ENCODE data around the gene GGCT. TPM values are rescaled to one million over a fixed set of nuclear protein-coding genes. Genes with fewer than 3 reads are reported as not detected.
"Not testable (repeated sequence)": the region's sequence is repeated elsewhere in the genome, so short reads cannot be mapped to it uniquely, and the experiment has no call there.

The GGCT gene
- 153 and 195 TPM in 2 replicates for total RNA-seq (2014; rRNA removed; shearing (Covaris generic))

GRCh38 chr7:30504301-30505173, at the start of gene GGCT:
Gene GGCT (minus strand): TSS chr7:30504829. CDS start chr7:30504709, 120 bp downstream.
- peak; percentile 100 for DNase-seq (ENCODE audit: low read depth)

DNA sequence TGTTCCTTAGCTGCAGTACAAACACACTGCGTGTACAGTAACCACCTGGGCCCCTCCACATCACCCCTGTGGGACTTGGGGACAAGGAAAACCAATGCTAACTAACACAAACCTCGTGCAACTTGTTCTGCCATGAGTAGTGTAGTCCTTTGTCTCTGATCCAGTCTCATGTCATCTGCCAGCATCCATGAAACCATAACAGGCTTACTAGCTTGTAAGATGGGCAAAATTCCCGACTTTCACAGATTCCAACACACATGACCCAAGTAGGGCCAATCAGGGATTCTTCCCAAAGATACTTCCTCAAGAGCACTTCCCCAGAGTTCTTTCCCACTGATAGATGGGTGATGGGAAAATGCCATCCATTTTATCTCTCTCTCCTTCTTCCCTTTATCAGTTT, 48.9 kb upstream of the GGCT start:
- DNase-seq (ENCODE audit: low read depth) = no peak

DNA sequence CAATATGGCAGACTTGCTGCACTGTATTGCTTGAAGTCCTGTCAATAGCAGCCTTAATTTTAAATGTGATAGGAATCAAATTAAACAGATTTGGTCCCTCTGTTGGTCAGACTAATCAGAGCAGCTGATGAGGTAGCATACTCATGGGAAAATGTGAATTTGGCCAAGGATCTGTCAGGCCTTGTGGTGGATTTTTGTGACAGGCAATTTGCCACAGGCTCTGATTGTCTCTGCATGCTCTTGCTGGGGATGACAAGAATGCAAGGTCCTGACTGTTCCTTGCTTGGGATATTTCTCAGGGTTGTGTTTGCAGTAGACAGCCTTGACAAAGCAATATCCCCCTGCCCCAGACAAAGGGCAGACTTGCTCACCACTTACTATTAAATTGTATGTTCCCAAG, 48.5 kb upstream of the GGCT start:
- DNase-seq (ENCODE audit: low read depth) = no peak

DNA sequence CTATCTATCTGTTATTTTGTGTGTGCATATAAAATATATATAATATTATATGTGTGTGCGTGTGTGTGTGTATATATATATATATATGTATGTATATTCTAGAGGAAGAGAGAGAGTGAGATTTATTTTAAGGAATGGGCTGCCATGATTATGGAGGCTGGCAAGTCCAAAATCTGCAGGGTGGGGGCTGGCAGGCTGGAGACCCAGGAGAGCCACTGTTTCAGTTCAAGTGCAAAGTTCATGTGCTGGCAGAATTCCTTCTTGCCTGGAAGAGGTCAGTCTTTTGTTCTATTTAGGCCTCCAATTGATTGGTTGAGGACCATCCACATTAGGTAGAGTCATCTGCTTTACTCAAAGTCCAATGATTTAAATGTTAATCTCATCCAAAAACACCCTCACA, 47.7 kb upstream of the GGCT start:
- DNase-seq (ENCODE audit: low read depth) = no peak

DNA sequence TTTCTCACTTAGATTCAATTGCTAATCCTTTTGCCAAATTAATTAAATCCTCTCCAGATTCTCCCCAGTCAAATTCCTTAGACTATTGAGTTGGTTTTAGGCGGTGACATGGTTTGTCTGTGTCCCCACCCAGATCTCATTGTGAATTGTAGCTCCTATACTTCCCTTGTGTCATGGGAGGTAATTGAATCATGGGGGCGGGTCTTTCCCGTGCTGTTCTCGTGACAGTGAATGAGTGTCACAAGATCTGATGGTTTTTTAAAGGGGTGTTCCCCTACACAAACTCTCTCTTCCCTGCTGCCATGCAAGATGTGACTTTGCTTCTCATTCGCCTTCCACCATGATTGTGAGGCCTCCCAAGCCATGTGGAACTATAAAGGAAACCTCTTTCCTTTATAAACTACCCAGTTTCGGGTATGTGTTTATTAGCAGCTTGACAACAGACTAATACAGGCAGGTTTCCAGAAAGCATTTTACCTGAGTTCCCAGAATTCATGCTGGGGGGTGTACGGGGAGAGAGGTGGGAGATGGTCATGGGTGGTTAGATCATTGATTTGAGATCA, 45.4 kb upstream of the GGCT start:
- DNase-seq (ENCODE audit: low read depth) = peak; percentile 41

DNA sequence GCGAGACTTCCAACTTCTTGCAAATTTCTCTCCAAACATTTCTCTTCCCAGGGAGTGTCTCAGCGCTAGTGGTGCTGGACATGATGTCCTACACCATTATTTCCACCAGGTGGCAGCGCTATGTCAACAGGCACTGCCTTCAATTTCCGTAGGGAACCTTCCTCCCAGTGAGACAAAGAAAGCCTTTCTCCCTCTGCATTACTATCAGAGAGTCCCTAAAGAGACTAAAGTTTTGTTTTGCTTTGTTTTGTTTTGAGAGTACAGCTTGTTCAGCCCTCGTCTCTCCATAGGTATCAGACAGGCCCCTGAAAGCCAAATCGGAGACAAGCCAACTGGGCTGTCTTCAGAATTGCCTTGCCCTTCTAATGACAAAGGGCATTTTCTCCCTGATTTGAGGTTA, 44.2 kb upstream of the GGCT start:
- DNase-seq (ENCODE audit: low read depth) = peak; percentile 82

DNA sequence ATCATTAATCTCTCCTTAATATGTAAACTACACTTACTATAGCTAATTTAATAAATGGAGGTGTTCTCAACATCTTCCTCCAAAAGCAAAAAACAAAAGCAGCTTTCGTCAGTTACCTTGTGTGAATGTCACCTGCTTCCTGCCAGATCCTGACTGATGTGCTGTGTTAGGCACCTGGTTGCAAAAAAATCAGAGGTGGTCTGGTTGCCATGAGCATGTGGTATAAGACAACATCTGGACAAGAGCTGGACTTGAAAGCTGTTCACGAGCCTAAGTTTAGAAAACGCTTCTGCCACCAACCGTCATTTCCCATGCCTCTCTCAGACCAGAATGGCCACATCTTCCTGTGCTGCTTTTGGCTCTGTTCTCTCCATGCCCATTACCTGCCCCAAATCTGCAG, 42.0 kb upstream of the GGCT start:
- no peak for DNase-seq (ENCODE audit: low read depth)

GRCh38 chr7:30545791-30546555, 41.3 kb upstream of the GGCT start:
- DNase-seq (ENCODE audit: low read depth) = no peak

DNA sequence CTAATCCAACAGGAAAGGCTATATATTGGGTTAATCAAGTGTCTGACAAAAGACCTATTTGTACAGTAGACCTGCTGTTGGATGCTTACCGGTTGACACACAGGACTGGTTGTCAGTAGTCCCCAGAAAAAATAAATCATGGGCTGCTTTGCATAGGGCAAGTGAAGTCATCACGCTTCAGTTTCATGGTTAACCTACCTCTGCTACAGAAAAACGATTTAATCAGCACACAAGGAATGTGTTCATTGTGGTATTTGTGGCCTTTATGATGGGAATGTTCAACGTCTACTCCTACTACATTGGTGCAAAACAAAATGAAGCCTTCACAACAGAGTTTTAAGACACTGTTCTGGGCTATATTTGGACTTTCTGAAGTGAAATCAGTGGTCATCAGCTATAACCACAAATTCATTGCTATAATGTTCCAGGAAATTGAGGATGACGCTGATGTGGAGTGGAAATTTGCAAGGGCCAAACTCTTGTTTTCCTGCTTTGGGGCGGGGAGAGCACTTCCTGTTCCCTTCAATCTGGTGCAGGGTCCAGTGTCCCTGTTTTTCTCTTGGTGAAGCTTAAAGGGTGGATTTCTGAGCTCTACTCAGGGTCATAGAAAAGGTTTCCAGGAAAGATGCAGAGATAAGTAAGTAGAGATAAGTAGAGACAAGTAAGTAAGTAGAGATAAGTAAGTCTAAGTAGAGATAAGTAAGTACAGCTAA, 39.3 kb upstream of the GGCT start:
- no peak for DNase-seq (ENCODE audit: low read depth)

DNA sequence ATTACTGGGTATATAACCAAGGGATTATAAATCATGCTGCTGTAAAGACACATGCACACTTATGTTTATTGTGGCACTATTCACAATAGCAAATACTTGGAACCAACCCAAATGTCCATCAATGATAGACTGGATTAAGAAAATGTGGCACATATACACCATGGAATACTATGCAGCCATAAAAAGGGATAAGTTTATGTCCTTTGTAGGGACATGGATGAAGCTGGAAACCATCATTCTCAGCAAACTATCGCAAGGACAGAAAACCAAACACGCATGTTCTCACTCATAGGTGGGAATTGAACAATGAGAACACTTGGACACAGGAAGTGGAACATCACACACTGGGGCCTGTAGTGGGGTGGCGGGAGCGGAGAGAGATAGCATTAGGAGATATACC, 38.5 kb upstream of the GGCT start:
- not testable (repeated sequence) for DNase-seq (ENCODE audit: low read depth)

- DNase-seq (ENCODE audit: low read depth) = no peak
Observed at GRCh38 chr7:30533886-30534285, 29.3 kb upstream of the GGCT start.

- no peak for DNase-seq (ENCODE audit: low read depth)
Observed at GRCh38 chr7:30531286-30531685, 26.7 kb upstream of the GGCT start.

GRCh38 chr7:30530373-30530772, 25.7 kb upstream of the GGCT start:
- no peak for DNase-seq (ENCODE audit: low read depth)

- no peak for DNase-seq (ENCODE audit: low read depth)
Observed at GRCh38 chr7:30528779-30529178, 24.1 kb upstream of the GGCT start.

DNA sequence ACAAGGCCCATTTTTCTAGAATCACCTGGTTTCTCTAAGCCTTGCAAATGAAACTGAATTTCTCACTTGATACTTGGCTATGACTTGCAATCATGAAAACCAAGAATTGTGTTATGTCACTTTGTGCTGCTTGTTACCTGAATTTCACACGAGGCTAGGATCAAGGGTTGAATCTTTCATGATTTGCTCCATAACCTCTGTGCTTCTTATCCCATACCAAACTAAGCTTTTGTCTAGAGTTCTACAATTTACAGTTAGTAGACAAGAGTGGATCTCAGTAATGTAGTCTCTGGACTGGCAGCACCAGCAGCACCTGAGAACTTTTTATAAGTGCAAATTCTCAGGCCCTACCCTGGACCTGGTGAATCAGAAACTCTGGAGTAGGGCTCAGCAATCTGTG, 22.7 kb upstream of the GGCT start:
- not testable (repeated sequence) for DNase-seq (ENCODE audit: low read depth)

DNA sequence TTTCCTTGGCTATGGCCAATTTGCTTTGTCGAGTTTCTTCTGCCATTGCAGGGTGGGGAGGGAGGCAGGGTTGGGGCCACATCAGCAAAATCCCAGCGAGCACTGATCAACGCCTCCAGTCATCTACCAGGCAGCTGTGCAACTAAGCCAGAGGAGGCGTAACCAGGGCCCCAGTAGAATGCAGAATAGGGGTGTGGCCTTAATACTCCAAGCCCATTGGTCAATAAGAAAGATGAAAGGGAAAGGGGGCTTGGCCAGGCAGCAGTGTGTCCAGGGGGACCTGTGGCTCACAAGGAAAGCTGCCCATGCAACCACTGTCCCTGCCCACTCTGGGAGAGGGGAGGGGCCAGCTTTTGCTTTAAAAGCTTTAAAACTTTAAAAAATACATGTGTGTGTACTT, 21.5 kb upstream of the GGCT start:
- no peak for DNase-seq (ENCODE audit: low read depth)

GRCh38 chr7:30525429-30525828, 20.8 kb upstream of the GGCT start:
- no peak for DNase-seq (ENCODE audit: low read depth)

GRCh38 chr7:30524545-30524944, 19.9 kb upstream of the GGCT start:
- DNase-seq (ENCODE audit: low read depth) = no peak

DNA sequence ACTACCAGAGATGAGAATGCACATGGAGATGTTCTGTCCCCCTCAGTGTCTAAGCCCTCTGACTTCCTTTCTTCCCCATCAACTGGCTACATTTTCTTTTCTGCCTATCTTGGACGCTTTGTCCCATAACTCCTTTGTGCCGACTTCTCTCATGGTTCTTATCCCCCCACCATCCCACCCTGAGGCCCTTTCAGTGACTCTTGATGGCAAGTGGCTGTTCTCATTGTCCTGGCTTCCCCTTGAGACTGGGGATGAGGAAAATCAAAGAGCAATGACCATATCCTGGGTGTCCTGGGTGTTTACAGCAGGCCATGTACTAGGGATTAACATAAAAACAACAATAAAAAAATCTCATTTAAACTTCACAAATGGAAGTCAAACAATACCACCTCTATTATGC, 18.8 kb upstream of the GGCT start:
- no peak for DNase-seq (ENCODE audit: low read depth)

DNA sequence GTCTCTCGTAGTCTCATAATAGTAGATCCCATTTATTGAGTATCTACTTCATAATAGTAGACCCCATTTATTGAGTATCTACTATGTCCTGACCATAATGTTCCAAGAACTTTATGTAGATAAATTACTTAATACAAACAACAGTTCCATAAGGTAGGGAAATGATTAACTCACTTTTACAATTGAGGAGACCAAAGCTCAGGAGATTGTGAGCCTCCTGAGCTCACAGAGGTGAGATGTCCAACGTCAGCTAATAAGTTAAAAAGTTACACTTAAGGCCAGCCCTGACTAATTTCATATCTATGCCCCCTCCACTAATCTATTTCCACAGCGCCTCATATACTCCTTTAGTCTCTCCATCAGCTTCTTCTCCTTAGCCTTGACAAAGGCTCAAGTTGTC, 17.5 kb upstream of the GGCT start:
- DNase-seq (ENCODE audit: low read depth) = no peak

GRCh38 chr7:30521532-30521931, 16.9 kb upstream of the GGCT start:
- DNase-seq (ENCODE audit: low read depth) = no peak

- DNase-seq (ENCODE audit: low read depth) = no peak
Observed at GRCh38 chr7:30519122-30519521, 14.5 kb upstream of the GGCT start.
